Fibroblast of lung (primary cell): ENCODE results near the gene CDC20B. TPM values are rescaled to one million over a fixed set of nuclear protein-coding genes. Genes with fewer than 3 reads are reported as not detected.

Experiments used
- DNase-seq, 2 donors: peaks; one replicate each; pipeline versions ENCODE4 v3.0.0 to v3.0.0-alpha.2; 2010; ENCODE audit warnings: low read depth in 2 of 2
- H2AFZ ChIP-seq: 2 replicates; pipeline ENCODE4 v1.5.1; 2012; ENCODE audit warnings: low read length, control low read depth, inconsistent platforms
- H3K27ac ChIP-seq: 2 replicates; pipeline ENCODE4 v1.5.1; 2011; ENCODE audit warnings: low read length, control low read depth; ENCODE audit not compliant: insufficient read depth
- H3K27me3 ChIP-seq: 2 replicates; pipeline ENCODE4 v1.5.1; 2011; ENCODE audit warnings: mild to moderate bottlenecking, low read length; ENCODE audit not compliant: control insufficient read depth, insufficient read depth
- H3K36me3 ChIP-seq: 2 replicates; pipeline ENCODE4 v1.5.1; 2011; ENCODE audit warnings: low read length; ENCODE audit not compliant: control insufficient read depth, insufficient read depth
- H3K4me1 ChIP-seq: 2 replicates; pipeline ENCODE4 v1.5.1; 2011; ENCODE audit warnings: low read length; ENCODE audit not compliant: control insufficient read depth, insufficient read depth; ENCODE audit errors: extremely low read depth
- H3K4me2 ChIP-seq: 2 replicates; pipeline ENCODE4 v1.5.1; 2011; ENCODE audit warnings: low read length, control low read depth; ENCODE audit not compliant: insufficient read depth; ENCODE audit errors: extremely low read depth
- H3K4me3 ChIP-seq, 4 experiments: fragments of 200-600 bp in 1 of 4; sonication (generic) in 1 of 4; replicated peaks in 1 of 4; 2 replicates each; pipeline ENCODE4 v1.5.1; 2011 to 2016; ENCODE audit warnings: low read length in 4 of 4, low read depth in 3 of 4, mild to moderate bottlenecking in 3 of 4, control low read depth in 2 of 4, inconsistent platforms in 1 of 4, mixed read lengths in 1 of 4; ENCODE audit not compliant: insufficient read depth in 1 of 4; ENCODE audit errors: control extremely low read depth in 1 of 4
- H3K79me2 ChIP-seq: 2 replicates; pipeline ENCODE4 v1.5.1; 2012; ENCODE audit warnings: mild to moderate bottlenecking, low read length, inconsistent platforms; ENCODE audit not compliant: control insufficient read depth, insufficient read depth
- H3K9ac ChIP-seq: 2 replicates; pipeline ENCODE4 v1.5.1; 2011; ENCODE audit warnings: mild to moderate bottlenecking, low read length, control low read depth; ENCODE audit not compliant: insufficient read depth
- H3K9me3 ChIP-seq: 2 replicates; pipeline ENCODE4 v1.5.1; 2012; ENCODE audit warnings: low read depth, low read length; ENCODE audit not compliant: control insufficient read depth, insufficient read depth
- H4K20me1 ChIP-seq: 2 replicates; pipeline ENCODE4 v1.5.1; 2011; ENCODE audit warnings: low read length; ENCODE audit not compliant: control insufficient read depth, insufficient read depth; ENCODE audit errors: extremely low read depth
- CTCF ChIP-seq, 2 donors: IDR thresholded peaks in 1 of 2; conservative IDR thresholded peaks in 1 of 2; 1 replicate in 1 of 2; 2 replicates in 1 of 2; pipeline ENCODE4 v1.5.1; 2011 to 2012; ENCODE audit warnings: low read length in 2 of 2, control low read depth in 1 of 2, inconsistent platforms in 1 of 2, low read depth in 1 of 2, mild to moderate bottlenecking in 1 of 2
- EZH2 ChIP-seq: IDR thresholded peaks from 2 replicates; pipeline ENCODE4 v1.5.1; 2012; ENCODE audit warnings: low read length, control low read depth, mild to moderate bottlenecking; ENCODE audit errors: missing control alignments
- polyA plus RNA-seq, 2 donors: library from polyadenylated mRNA; depleted of rRNA in 1 of 2; stranded (reverse) in 1 of 2; unstranded in 1 of 2; fragments of >200 nt; gene quantifications; 2 replicates each; pipeline ENCODE4 v1.2.1, GENCODE V29; 2011 to 2012; ENCODE audit warnings: missing spikeins in 1 of 2
- total RNA-seq: library from RNA; depleted of rRNA; stranded (reverse); fragments of >200 nt; gene quantifications from 2 replicates; pipeline ENCODE4 v1.2.1, GENCODE V29; 2014

The CDC20B gene
- total and polyA plus RNA-seq, 2 donors (not counting 1 experiment from before 2014, with no cell fraction given) = under 0.01 TPM; not detected in 1

- H3K9ac ChIP-seq = no peak overlapping the region
- H2AFZ ChIP-seq = no peak overlapping the region
- TF ChIP-seq CTCF (conservative IDR thresholded peaks at IDR 0.05 in 1 of 2, IDR thresholded peaks at IDR 0.05 in 1 of 2; ENCODE audit: low read depth in 1 of 2, low read length in 2 of 2) = no peak
- H4K20me1 ChIP-seq = no peaks in the 10 kb centered on the region
- no peaks in the 10 kb centered on the region for H3K79me2 ChIP-seq
- H3K4me3 ChIP-seq = no peak overlapping the region
- no peak overlapping the region for H3K27ac ChIP-seq
- DNase-seq = peak in 1 of 2 donors; percentile 75
- no peaks in the 10 kb centered on the region for H3K4me1 ChIP-seq
- no peaks in the 10 kb centered on the region for H3K27me3 ChIP-seq
- H3K9me3 ChIP-seq = no peaks in the 10 kb centered on the region
- H3K4me2 ChIP-seq = no peak overlapping the region
- no peaks in the 10 kb centered on the region for H3K36me3 ChIP-seq
Measured at GRCh38 chr5:55063899-55064298, 109.1 kb downstream of the CDC20B start.

GRCh38 chr5:55063220-55063863 is 109.6 kb downstream of the CDC20B start:
- Histone ChIP-seq H3K4me1 (no peaks in the 10 kb centered on the region), H3K9ac (no peak overlapping the region), H3K4me3 (no peak overlapping the region), H3K27ac (no peak overlapping the region), H3K4me2 (no peak overlapping the region), H3K27me3 (no peaks in the 10 kb centered on the region), H3K79me2 (no peaks in the 10 kb centered on the region), H4K20me1 (no peaks in the 10 kb centered on the region), H3K36me3 (no peaks in the 10 kb centered on the region), H3K9me3 (no peaks in the 10 kb centered on the region), H2AFZ (no peak overlapping the region)
- no peak for TF ChIP-seq CTCF (conservative IDR thresholded peaks at IDR 0.05 in 1 of 2, IDR thresholded peaks at IDR 0.05 in 1 of 2; ENCODE audit: low read depth in 1 of 2, low read length in 2 of 2)
- TF ChIP-seq EZH2 = no peak
- peak in 1 of 2 donors; percentile 66 for DNase-seq

Other genes starting within 250 kb of the CDC20B start
- 1.5 and 1.8 TPM in 2 replicates for gene ESM1, start 187.6 kb downstream of the CDC20B start, total RNA-seq
- 0.50 and 2.6 TPM in 2 replicates for gene ESM1, start 187.6 kb downstream of the CDC20B start, polyA plus RNA-seq
- not detected in 2 replicates for gene GZMK, start 148.9 kb downstream of the CDC20B start, total RNA-seq
- gene GZMK, start 148.9 kb downstream of the CDC20B start, polyA plus RNA-seq = not detected in 2 replicates
- not detected in 2 replicates for gene GZMA, start 70.5 kb downstream of the CDC20B start, total RNA-seq
- gene GZMA, start 70.5 kb downstream of the CDC20B start, polyA plus RNA-seq = not detected in 2 replicates
- 75.5 and 84.7 TPM in 2 replicates for gene GPX8, start 13.0 kb downstream of the CDC20B start, total RNA-seq
- gene GPX8, start 13.0 kb downstream of the CDC20B start, polyA plus RNA-seq = 191 and 241 TPM in 2 replicates
- not detected in 2 replicates for gene MCIDAS, start 54.1 kb upstream of the CDC20B start, total RNA-seq
- not detected in 2 replicates for gene MCIDAS, start 54.1 kb upstream of the CDC20B start, polyA plus RNA-seq
- not detected in 2 replicates for gene CCNO, start 60.4 kb upstream of the CDC20B start, total RNA-seq
- 0.03 TPM in 1 of 2 replicates, not detected in the other for gene CCNO, start 60.4 kb upstream of the CDC20B start, polyA plus RNA-seq
- gene DHX29, start 134.5 kb upstream of the CDC20B start, total RNA-seq = 36.0 and 38.5 TPM in 2 replicates
- gene DHX29, start 134.5 kb upstream of the CDC20B start, polyA plus RNA-seq = 8.1 and 10.8 TPM in 2 replicates
- 85.7 and 107 TPM in 2 replicates for gene MTREX, start 134.8 kb upstream of the CDC20B start, total RNA-seq
- gene MTREX, start 134.8 kb upstream of the CDC20B start, polyA plus RNA-seq = 54.1 and 60.5 TPM in 2 replicates